ENCODE measurements around the gene KCTD8. TPM values are rescaled to one million over a fixed set of nuclear protein-coding genes. Genes with fewer than 3 reads are reported as not detected.

Gene KCTD8
- total and polyA plus RNA-seq, 3 donors from 2014 or later: 1.5 to 13.6 (median 4.0) TPM

DNA sequence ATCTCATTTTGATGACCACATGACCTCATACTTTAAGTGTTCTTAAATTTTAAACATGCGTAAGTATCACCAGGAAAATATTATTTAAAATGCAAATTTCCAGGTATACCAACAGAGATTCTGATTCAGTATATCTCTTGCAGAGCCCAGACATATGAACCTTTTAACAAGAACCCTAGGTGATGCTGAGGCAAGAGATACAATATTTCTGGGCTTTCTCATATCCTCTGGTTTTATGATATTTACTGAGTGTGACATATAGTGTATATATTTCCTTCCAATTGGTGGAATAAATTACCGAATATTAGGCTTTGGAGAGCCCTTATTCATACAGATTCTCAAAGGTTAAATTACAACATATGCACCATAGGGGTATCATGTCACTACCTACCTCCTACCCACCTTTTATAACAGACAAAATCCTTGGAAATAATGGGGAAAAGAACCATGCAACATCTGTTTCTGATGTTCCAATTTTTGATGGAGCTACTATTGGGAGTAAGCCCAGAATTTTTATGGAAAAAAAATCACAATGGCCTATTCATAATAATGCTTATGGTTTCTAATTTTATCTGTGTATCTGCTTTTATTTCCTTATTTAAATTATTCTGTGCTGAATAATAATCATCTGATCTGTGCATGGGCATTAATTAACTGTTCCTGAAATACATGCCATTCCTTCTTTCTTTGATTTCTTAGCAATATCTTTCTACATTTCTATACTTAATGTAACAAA lies 27.1 kb downstream of the KCTD8 start:
- TF ChIP-seq POLR2A (IDR thresholded peaks at IDR 0.05): no peak
- H3K4me3 ChIP-seq: no peak overlapping the region
- no peaks in the 10 kb centered on the region for H3K36me3 ChIP-seq (ENCODE audit: low read depth, missing control alignments)
- no peak overlapping the region for H3K27ac ChIP-seq
- 95 to 99% methylated on average over 2 of the region's 2 CpGs for WGBS, 2 donors
- DNase-seq: no peak
- no peaks in the 10 kb centered on the region for H3K27me3 ChIP-seq
- H3K4me1 ChIP-seq: no peaks in the 10 kb centered on the region
- intact Hi-C loops (cut with DNase I; ENCODE audit: low total_unique reads): no loop called here
- no peaks in the 10 kb centered on the region for H3K9me3 ChIP-seq

DNA sequence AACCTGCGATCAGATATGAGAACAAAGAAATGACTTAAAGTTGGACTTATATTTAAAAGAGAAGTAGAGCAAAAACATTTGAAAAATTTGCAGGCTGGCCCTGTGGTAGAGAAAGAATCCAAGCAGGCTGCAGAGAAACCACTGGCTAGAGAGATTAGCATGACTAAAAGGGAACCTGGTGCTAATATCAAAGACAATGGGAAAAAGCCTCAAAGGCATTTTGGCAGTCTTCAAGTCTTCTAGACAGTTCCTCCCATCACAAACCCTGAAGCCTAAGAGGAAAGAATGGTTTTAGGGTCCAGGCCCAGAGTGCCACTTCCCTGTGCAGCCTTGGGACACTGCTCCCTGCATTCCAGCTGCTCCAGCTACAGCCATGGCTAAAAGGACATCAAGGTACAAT lies 33.4 kb downstream of the KCTD8 start:
- Histone ChIP-seq H3K9me3 (no peaks in the 10 kb centered on the region), H3K27me3 (no peaks in the 10 kb centered on the region), H3K4me3 (no peak overlapping the region), H3K4me1 (no peaks in the 10 kb centered on the region), H3K36me3 (ENCODE audit: low read depth, missing control alignments) (no peaks in the 10 kb centered on the region), H3K27ac (no peak overlapping the region)
- DNase-seq: no peak
- TF ChIP-seq POLR2A (IDR thresholded peaks at IDR 0.05): no peak
- TF ChIP-seq, protein P1, sequence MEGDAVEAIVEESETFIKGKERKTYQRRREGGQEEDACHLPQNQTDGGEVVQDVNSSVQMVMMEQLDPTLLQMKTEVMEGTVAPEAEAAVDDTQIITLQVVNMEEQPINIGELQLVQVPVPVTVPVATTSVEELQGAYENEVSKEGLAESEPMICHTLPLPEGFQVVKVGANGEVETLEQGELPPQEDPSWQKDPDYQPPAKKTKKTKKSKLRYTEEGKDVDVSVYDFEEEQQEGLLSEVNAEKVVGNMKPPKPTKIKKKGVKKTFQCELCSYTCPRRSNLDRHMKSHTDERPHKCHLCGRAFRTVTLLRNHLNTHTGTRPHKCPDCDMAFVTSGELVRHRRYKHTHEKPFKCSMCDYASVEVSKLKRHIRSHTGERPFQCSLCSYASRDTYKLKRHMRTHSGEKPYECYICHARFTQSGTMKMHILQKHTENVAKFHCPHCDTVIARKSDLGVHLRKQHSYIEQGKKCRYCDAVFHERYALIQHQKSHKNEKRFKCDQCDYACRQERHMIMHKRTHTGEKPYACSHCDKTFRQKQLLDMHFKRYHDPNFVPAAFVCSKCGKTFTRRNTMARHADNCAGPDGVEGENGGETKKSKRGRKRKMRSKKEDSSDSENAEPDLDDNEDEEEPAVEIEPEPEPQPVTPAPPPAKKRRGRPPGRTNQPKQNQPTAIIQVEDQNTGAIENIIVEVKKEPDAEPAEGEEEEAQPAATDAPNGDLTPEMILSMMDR (IDR thresholded peaks at IDR 0.05): no peak
- intact Hi-C loops (cut with DNase I; ENCODE audit: low total_unique reads): no loop called here
- 91 to 94% methylated on average over 1 of the region's 1 CpG for WGBS, 2 donors

DNA sequence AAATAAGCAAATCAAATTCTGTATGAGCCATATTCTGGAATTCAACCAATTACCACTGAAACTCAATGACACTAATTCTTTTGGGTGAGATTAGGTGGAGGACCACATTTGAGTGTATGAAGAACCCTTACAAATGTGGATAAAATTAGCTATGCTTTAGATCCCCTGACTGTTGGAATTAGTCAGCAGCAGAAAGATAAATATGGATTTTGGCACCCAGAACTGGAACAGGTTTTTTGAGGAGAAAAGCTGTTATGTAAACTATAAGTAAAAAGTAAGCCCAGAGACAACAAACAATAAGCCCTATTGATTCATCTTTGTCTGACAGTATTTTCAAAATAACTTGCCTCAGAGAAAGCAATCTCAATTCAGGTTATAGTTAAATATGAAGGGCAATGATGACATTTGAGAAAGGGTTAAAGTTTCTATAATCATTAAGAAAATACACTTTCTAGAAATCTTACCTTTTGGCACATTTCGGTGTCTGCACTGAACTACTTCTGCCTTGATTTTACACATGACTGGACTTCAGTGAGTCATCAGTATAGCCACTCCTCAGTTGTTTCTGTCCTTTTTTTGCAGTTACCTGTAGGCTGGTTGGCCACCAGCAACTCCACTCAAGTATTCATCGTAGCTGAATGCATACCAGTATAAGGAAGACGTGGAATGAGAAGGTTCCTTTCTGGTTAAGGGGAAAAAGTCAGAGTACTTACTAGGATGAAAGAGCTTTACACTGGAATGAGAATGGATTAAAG lies 80.0 kb downstream of the KCTD8 start:
- H3K27ac ChIP-seq: no peak overlapping the region
- no peaks in the 10 kb centered on the region for H3K36me3 ChIP-seq (ENCODE audit: low read depth, missing control alignments)
- H3K4me1 ChIP-seq: no peaks in the 10 kb centered on the region
- DNase-seq: no peak
- TF ChIP-seq, protein P1 (IDR thresholded peaks at IDR 0.05): no peak
- TF ChIP-seq POLR2A (IDR thresholded peaks at IDR 0.05): no peak
- H3K27me3 ChIP-seq: no peaks in the 10 kb centered on the region
- no peaks in the 10 kb centered on the region for H3K9me3 ChIP-seq
- WGBS, 2 donors: 86 to 90% methylated on average over 3 of the region's 3 CpGs
- H3K4me3 ChIP-seq: no peak overlapping the region
- intact Hi-C loops (cut with DNase I; ENCODE audit: low total_unique reads): no loop called here

DNA sequence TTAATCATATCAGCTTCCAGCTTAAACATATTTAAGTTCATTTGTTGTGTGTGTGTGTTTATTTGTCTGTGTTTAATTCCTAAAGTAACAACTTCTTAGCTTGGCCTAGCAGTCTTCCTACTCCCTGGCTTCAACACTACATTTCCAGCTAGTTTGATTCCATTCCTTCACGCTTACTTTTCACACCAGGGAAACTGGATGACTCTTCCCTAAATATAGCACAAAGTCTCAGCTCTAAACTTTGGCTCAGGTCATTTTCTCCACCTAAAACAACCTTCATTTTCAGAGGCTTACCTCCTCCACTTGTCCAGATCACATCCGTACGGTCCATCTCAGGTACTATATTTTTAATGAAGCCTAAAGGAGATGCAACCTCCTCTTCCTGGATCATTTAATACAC lies 94.4 kb downstream of the KCTD8 start:
- 84 to 96% methylated on average over 3 of the region's 3 CpGs for WGBS, 2 donors
- no peaks in the 10 kb centered on the region for H3K9me3 ChIP-seq
- intact Hi-C loops (cut with DNase I; ENCODE audit: low total_unique reads): no loop called here
- no peaks in the 10 kb centered on the region for H3K36me3 ChIP-seq (ENCODE audit: low read depth, missing control alignments)
- DNase-seq: no peak
- H3K27me3 ChIP-seq: no peaks in the 10 kb centered on the region
- H3K27ac ChIP-seq: no peak overlapping the region
- TF ChIP-seq, protein P1 (IDR thresholded peaks at IDR 0.05): no peak
- TF ChIP-seq POLR2A (IDR thresholded peaks at IDR 0.05): no peak
- no peaks in the 10 kb centered on the region for H3K4me1 ChIP-seq
- H3K4me3 ChIP-seq: no peak overlapping the region

DNA sequence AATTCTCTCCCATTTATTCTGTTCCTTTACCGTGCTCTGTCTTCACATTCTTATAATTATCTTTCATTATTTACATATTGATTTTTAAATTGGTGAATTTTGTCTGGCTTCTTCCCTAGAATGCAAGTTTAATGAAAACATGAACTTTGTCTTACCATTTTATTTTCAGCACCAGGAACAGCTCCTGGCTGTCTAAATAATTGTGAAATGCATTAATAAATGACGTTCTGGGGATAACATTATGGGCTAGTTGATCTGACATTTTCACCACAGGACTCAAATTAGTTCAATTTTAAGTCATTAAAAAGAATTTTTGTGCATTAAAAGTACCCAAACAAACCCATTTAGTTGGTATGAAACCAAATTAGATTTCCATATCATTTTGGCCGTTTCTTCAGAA lies 97.5 kb downstream of the KCTD8 start:
- no peaks in the 10 kb centered on the region for H3K9me3 ChIP-seq
- no peak for TF ChIP-seq POLR2A (IDR thresholded peaks at IDR 0.05)
- TF ChIP-seq, protein P1 (IDR thresholded peaks at IDR 0.05): no peak
- H3K27ac ChIP-seq: no peak overlapping the region
- no peaks in the 10 kb centered on the region for H3K36me3 ChIP-seq (ENCODE audit: low read depth, missing control alignments)
- H3K27me3 ChIP-seq: no peaks in the 10 kb centered on the region
- no peaks in the 10 kb centered on the region for H3K4me1 ChIP-seq
- intact Hi-C loops (cut with DNase I; ENCODE audit: low total_unique reads): no loop called here
- 61 to 63% methylated on average over 3 of the region's 3 CpGs for WGBS, 2 donors
- no peak overlapping the region for H3K4me3 ChIP-seq
- no peak for DNase-seq
